Smooth muscle cell of bladder (primary cell): ENCODE measurements around the gene SMCP. TPM values are rescaled to one million over a fixed set of nuclear protein-coding genes. Genes with fewer than 3 reads are reported as not detected.

ENCODE experiments used
- total RNA-seq: library from RNA; depleted of rRNA; stranded (reverse); fragments of >200 nt; gene quantifications from 2 replicates; pipeline ENCODE4 v1.2.3, GENCODE V29; 2014

The SMCP gene
- not detected in 2 replicates for total RNA-seq

GRCh38 chr1:152878042-152878441 is at the start of gene SMCP:
Gene SMCP (plus strand): TSS chr1:152878322. CDS start chr1:152884423, 6,101 bp downstream.

GRCh38 chr1:152842556-152842955 is 35.6 kb upstream of the SMCP start, which contains the start of gene LCE6A:
Gene LCE6A (plus strand): TSS chr1:152842856. CDS start chr1:152843521, 665 bp downstream.

GRCh38 chr1:152859696-152860095 is 18.4 kb upstream of the SMCP start, which contains the start of gene LCE7A:
Gene LCE7A (plus strand): TSS chr1:152859996. CDS start chr1:152860698, 702 bp downstream.

GRCh38 chr1:152907686-152908601 is 29.8 kb downstream of the SMCP start, which contains the start of gene IVL:
Gene IVL (plus strand): TSS chr1:152908546. CDS start chr1:152909798, 1,252 bp downstream.

Other genes with a start within 250 kb of the SMCP start
- not detected in 2 replicates for gene LCE2D, start 214.9 kb upstream of the SMCP start, total RNA-seq
- gene LCE2C, start 203.0 kb upstream of the SMCP start, total RNA-seq = not detected in 2 replicates
- not detected in 2 replicates for gene LCE2B, start 192.2 kb upstream of the SMCP start, total RNA-seq
- gene LCE2A, start 180.0 kb upstream of the SMCP start, total RNA-seq = not detected in 2 replicates
- not detected in 2 replicates for gene LCE4A, start 170.2 kb upstream of the SMCP start, total RNA-seq
- gene KPRP, start 120.3 kb upstream of the SMCP start, total RNA-seq = not detected in 2 replicates
- not detected in 2 replicates for gene LCE1F, start 103.2 kb upstream of the SMCP start, total RNA-seq
- not detected in 2 replicates for gene LCE1E, start 92.1 kb upstream of the SMCP start, total RNA-seq
- not detected in 2 replicates for gene LCE1D, start 81.6 kb upstream of the SMCP start, total RNA-seq
- not detected in 2 replicates for gene LCE1C, start 71.7 kb upstream of the SMCP start, total RNA-seq
- not detected in 2 replicates for gene LCE1B, start 66.4 kb upstream of the SMCP start, total RNA-seq
- not detected in 2 replicates for gene LCE1A, start 50.8 kb upstream of the SMCP start, total RNA-seq
- gene LCE6A, start 35.5 kb upstream of the SMCP start, total RNA-seq = not detected in 2 replicates
- gene LCE7A, start 18.3 kb upstream of the SMCP start, total RNA-seq = not detected in 2 replicates
- not detected in 2 replicates for gene IVL, start 30.2 kb downstream of the SMCP start, total RNA-seq
- not detected in 2 replicates for gene SPRR5, start 68.9 kb downstream of the SMCP start, total RNA-seq
- gene SPRR4, start 92.3 kb downstream of the SMCP start, total RNA-seq = not detected in 2 replicates
- gene SPRR1A, start 105.8 kb downstream of the SMCP start, total RNA-seq = not detected in 2 replicates
- gene SPRR3, start 123.4 kb downstream of the SMCP start, total RNA-seq = not detected in 2 replicates
- not detected in 2 replicates for gene SPRR1B, start 152.9 kb downstream of the SMCP start, total RNA-seq
- not detected in 2 replicates for gene SPRR2D, start 162.8 kb downstream of the SMCP start, total RNA-seq
- not detected in 2 replicates for gene SPRR2A, start 179.2 kb downstream of the SMCP start, total RNA-seq
- gene SPRR2B, start 193.3 kb downstream of the SMCP start, total RNA-seq = not detected in 2 replicates
- gene SPRR2E, start 216.2 kb downstream of the SMCP start, total RNA-seq = not detected in 2 replicates
- gene SPRR2F, start 235.2 kb downstream of the SMCP start, total RNA-seq = not detected in 2 replicates